HG02610 (cell line): ENCODE measurements around the gene PLPP3.

Experiments used
- ATAC-seq: cut with Tn5 transposase; IDR thresholded peaks from one replicate; pipeline ENCODE4 v1.9.1; 2021; ENCODE audit warnings: mild to moderate bottlenecking, moderate library complexity; ENCODE audit not compliant: unreplicated experiment

Gene PLPP3

DNA sequence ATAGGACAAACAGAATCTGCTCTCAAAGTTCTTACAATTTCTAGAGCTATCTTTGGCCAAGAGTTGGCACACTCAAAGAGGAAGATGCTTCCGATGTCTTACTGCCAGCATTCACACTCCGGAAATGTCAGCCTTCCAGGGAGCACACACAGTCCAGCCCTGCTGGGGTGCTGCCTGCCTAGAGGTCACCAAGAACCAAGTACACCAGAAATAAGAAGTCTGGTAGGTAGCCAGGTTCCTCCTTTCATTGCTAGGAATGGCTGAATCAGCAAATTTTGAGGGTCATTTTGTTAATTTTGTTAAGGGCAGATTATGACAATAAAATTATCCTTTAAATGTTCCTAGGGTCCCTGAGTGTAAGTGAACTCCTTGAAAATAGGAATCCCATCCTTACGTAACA is 77.5 kb downstream of the PLPP3 start:
- no peak for ATAC-seq

DNA sequence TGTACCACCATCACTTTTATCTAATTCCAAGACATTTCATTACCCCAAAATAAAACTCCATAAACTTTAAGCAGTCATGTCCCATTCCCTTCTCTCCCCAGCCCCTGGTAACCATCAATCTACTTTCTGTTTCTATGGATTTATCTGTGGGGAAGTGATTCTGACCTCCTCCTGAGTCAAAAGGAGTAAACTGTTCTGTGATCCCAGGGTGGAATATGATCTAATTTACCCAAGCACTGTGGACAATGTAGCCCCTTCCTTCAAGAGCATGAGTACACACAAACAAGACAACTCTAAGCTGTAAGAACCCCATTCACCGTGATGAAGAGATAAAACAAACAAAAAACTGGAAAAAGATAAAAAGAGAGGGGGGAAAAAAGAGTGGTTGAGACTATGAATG is 77.9 kb downstream of the PLPP3 start:
- no peak for ATAC-seq

GRCh38 chr1:56496821-56497772 is 82.3 kb downstream of the PLPP3 start:
- ATAC-seq: no peak

GRCh38 chr1:56496158-56496557 is 83.2 kb downstream of the PLPP3 start:
- no peak for ATAC-seq

DNA sequence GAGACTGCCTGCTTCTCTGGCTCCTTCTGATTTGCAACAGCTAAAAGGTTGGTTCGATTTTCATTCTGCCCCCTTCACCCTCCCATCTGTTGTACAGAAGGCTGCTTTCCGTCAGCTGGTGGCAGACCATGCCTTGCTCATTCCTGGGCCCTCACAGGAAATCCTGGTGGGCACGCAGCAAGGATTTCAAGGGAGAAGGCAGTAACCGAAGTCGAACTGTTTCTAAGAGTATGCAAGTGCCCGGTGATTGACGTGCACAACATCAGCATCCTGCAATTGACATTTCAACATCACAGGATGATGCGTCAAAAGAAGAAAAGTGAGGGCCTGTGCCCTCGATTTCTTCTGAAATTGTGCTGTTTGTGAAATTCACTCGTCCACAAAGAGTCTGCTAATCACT is 83.8 kb downstream of the PLPP3 start:
- no peak for ATAC-seq

DNA sequence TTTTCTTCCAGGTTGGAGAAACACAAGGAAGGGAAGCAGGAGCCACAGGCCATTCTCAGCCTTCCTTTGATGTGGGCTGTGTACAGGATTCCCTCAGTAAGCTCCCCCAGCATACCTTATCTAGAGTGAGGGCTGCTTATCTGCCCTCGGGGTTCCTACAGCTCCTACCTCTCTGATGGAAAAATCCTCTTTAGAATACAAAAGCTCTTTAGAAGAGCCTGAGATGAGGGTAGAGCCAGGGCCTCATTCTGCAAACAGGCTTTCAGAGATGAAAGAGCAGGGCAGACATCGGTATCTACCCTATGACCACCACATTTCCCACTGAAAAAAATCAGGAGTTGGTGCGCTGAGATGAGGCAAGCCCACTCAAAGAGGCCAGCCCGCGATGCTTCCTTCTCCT is 85.1 kb downstream of the PLPP3 start:
- ATAC-seq: no peak

DNA sequence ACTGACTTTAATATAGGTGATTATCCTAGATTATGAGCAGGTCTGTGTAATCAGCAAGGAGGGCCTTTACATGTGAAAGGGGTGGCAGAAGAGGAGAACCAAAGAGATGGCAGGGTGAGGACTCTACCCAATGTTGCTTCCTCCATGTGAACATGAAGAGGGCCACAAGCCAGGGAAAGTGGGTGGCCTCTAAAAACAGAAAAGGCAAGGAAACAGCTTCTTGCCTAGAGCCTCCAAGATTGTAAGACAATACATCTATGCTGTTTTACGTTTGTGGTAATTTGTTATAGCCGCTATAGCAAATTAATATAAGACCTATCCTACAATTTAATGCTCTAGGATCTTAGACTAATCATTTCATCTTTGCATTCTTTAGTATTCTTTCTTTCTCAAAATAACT is 85.5 kb downstream of the PLPP3 start:
- no peak for ATAC-seq

GRCh38 chr1:56491441-56491840 is 87.9 kb downstream of the PLPP3 start:
- no peak for ATAC-seq

GRCh38 chr1:56490619-56491018 is 88.7 kb downstream of the PLPP3 start:
- no peak for ATAC-seq

GRCh38 chr1:56489695-56490094 is 89.7 kb downstream of the PLPP3 start:
- ATAC-seq: no peak

GRCh38 chr1:56484695-56485094 is 94.7 kb downstream of the PLPP3 start:
- ATAC-seq: no peak

- ATAC-seq: no peak
These were observed 96.3 kb downstream of the PLPP3 start for GRCh38 chr1:56483104-56483503.

DNA sequence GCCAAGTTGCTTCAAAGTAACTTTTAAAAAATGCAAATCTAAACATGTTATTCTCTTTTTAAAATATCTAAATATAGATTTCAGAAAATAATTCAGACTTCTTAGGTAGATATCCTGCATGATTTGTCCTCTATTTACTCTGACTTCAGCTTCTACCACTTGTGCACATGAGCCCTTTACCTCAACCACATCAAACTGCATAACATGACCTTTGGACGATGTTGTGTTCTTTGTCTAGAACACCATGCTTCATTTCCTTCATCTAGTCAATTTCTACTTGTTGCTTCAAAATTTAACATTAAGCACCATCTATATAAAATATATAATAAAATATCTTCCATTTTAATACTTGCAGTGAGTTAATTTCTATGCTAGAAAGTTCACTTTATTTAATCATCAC is 96.9 kb downstream of the PLPP3 start:
- ATAC-seq: no peak

- ATAC-seq: no peak
These were observed 98.1 kb downstream of the PLPP3 start for GRCh38 chr1:56481140-56481694.

- no peak for ATAC-seq
These were observed 100.6 kb downstream of the PLPP3 start for GRCh38 chr1:56478734-56479133.

GRCh38 chr1:56477164-56478111 is 101.9 kb downstream of the PLPP3 start:
- ATAC-seq: no peak

DNA sequence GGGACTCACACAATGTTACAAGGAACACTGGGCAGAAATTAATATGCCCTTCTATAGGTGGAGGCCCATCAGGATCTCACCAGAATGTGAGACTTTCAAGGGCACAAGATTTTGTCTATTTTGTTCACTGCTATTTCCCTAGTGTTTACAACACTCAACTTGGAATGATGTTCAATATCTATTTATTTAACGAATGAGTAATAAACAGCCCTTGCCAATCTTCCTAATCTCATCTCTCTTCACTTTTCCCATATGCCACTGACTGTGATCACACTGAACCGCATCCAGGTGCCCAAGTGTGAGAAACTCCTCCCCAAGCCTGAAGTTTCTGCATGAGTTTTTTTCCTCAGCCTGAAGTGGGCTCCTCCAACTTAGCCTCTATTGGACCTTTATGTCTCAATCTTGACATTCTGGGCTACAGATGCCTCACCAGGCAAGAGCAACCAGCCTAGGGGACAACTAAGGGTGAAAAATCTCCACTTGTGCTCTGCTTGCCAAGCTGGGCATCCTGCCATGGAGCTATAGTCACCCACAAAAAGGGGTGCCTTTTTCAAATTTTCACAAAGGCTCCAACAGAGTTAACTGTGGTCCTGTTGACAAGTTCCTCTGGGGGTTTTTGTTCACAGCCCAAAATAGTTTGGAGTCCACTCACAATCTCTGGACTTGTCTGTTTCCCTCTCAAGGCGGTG is 105.6 kb downstream of the PLPP3 start:
- no peak for ATAC-seq

DNA sequence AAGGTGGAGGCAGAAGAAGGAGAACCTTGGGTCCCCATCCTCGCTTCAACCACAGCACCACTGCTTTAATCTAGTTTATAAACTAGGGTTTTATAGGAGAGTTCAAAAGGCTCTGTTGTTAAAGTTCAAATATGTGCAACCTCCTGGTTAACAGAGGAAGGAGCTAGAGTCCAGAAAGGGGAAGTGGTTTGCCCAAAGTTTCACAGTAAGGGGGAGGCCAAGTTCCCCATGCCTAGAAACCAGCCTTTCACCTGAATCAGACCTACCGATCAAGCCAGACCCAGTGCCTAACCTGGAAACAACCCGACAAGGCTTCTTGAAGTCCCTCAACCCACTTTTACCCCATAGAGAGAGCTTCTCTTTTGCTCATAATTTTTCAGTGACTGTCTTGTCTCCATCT is 106.5 kb downstream of the PLPP3 start:
- peak; percentile 84 for ATAC-seq

- ATAC-seq: no peak
These were observed 109.6 kb downstream of the PLPP3 start for GRCh38 chr1:56469640-56470371.

DNA sequence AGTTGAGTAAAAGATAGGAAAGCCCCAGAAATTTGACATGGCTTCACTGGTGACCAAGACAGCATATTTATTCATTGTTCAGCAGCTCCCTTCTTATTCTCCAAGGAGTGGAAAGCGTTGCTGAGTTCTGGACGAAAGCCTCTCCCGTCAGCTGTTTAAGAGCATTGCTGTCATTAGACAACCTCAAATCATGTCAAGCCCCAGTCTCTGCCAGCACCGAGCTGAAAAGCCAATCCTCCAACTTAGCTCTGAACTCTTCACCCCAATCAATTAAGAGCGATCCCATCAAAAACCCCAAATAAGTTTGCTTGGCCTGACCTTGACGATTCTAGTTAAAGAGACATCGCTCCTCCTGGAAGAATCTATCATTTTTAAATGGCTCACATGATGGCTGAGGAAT is 110.8 kb downstream of the PLPP3 start:
- ATAC-seq: no peak
